A673 (cell line): ENCODE results near the gene C1orf167. TPM values are rescaled to one million over a fixed set of nuclear protein-coding genes. Genes with fewer than 3 reads are reported as not detected.

Source experiments
- BruUV-seq: library from RNA; stranded (reverse); fragments of 400-500 nt; replicated peaks from 2 replicates; lab custom pipeline; 2021; lab: Mats Ljungman, UMichigan
- CTCF ChIA-PET: fragments of 300-600 bp; sonication (Branson Sonifier 250); formaldehyde crosslinking; loops from one replicate; lab custom pipeline; 2022; ENCODE audit warnings: antibody characterized with exemption; lab: Charles Lee
- POLR2A ChIA-PET: fragments of 300-600 bp; sonication (Branson Sonifier 250); formaldehyde crosslinking; loops from one replicate; lab custom pipeline; 2022; ENCODE audit warnings: antibody characterized with exemption; ENCODE audit not compliant: low non-redundant PET; lab: Charles Lee
- DNase-seq: peaks from one replicate; pipeline ENCODE4 v3.0.0-alpha.2; 2015; ENCODE audit warnings: low spot score
- H3K27ac ChIP-seq: fragments of 200-600 bp; sonication (generic); 2 replicates; pipeline ENCODE4 v1.5.1; 2016; ENCODE audit warnings: mixed run types, low read depth, mild to moderate bottlenecking, mixed read lengths, antibody characterized with exemption, low read length; ENCODE audit not compliant: poor library complexity, severe bottlenecking
- H3K27me3 ChIP-seq: fragments of 200-600 bp; sonication (generic); replicated peaks from 2 replicates; pipeline ENCODE4 v1.6.1; 2017; ENCODE audit warnings: mixed run types, low read depth, mild to moderate bottlenecking, mixed read lengths, antibody characterized with exemption, low read length; ENCODE audit not compliant: insufficient read depth, poor library complexity
- H3K36me3 ChIP-seq: fragments of 200-600 bp; sonication (generic); 2 replicates; pipeline ENCODE4 v1.6.1; 2016; ENCODE audit warnings: mixed run types, mild to moderate bottlenecking, mixed read lengths, antibody characterized with exemption, low read length; ENCODE audit not compliant: insufficient read depth, poor library complexity, severe bottlenecking
- H3K4me1 ChIP-seq: fragments of 200-600 bp; sonication (generic); 2 replicates; pipeline ENCODE4 v1.6.1; 2017; ENCODE audit warnings: mixed run types, mild to moderate bottlenecking, mixed read lengths, antibody characterized with exemption, low read length; ENCODE audit not compliant: insufficient read depth, poor library complexity, severe bottlenecking
- H3K4me3 ChIP-seq: fragments of 200-600 bp; sonication (generic); 2 replicates; pipeline ENCODE4 v1.5.1; 2016; ENCODE audit warnings: low read depth, mixed run types, mild to moderate bottlenecking, mixed read lengths, low read length; ENCODE audit not compliant: poor library complexity, severe bottlenecking
- H3K9me3 ChIP-seq: fragments of 200-600 bp; sonication (generic); 2 replicates; pipeline ENCODE4 v1.6.1; 2016; ENCODE audit warnings: mixed run types, low read depth, mild to moderate bottlenecking, mixed read lengths, antibody characterized with exemption, low read length; ENCODE audit not compliant: poor library complexity, severe bottlenecking
- EZH2 ChIP-seq: fragments of 200-600 bp; sonication (generic); IDR thresholded peaks from 2 replicates; pipeline ENCODE4 v1.6.1; 2017; ENCODE audit warnings: borderline replicate concordance, low read depth, mild to moderate bottlenecking, mixed read lengths, antibody characterized with exemption, low read length; ENCODE audit not compliant: poor library complexity, severe bottlenecking
- intact Hi-C: fragments of 100-400 bp; cut with micrococcal nuclease; formaldehyde crosslinking; loops from one replicate; pipeline ENCODE4 v1.10.0; 2022; ENCODE audit not compliant: unreplicated experiment
- total RNA-seq: library from RNA; stranded (reverse); gene quantifications from 2 replicates; pipeline ENCODE4 v1.2.3, GENCODE V29; 2021
- TF ChIP-seq, protein P1 (sequence below): fragments of 300-800, 200-600 bp; sonication (generic); conservative IDR thresholded peaks from 2 replicates; pipeline ENCODE4 v1.5.1; 2017; ENCODE audit warnings: low read depth, mild to moderate bottlenecking, antibody characterized with exemption, low read length, moderate library complexity, mixed read lengths

Gene C1orf167
- total RNA-seq, 1 experiment from 2014 or later: not detected

DNA sequence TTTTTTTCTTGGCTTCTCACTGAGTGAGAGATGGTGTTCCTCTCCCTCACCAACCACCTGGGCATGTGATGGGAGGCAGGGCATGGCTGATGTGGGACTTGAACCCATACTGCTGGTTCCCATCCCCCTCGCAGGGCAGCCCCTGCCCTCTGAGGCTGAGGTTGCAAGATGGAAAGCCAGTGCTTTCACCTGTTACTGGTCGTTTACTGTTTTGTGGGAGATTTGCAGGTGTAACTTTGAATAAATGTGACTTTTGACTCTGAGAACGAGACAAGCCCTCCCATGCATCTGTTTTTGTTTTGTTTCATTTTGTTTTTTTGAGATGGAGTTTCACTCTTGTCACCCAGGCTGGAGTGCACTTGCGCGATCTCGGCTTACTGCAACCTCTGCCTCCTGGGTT, 21.6 kb downstream of the C1orf167 start:
- TF ChIP-seq EZH2: no peak
- TF ChIP-seq, protein P1, sequence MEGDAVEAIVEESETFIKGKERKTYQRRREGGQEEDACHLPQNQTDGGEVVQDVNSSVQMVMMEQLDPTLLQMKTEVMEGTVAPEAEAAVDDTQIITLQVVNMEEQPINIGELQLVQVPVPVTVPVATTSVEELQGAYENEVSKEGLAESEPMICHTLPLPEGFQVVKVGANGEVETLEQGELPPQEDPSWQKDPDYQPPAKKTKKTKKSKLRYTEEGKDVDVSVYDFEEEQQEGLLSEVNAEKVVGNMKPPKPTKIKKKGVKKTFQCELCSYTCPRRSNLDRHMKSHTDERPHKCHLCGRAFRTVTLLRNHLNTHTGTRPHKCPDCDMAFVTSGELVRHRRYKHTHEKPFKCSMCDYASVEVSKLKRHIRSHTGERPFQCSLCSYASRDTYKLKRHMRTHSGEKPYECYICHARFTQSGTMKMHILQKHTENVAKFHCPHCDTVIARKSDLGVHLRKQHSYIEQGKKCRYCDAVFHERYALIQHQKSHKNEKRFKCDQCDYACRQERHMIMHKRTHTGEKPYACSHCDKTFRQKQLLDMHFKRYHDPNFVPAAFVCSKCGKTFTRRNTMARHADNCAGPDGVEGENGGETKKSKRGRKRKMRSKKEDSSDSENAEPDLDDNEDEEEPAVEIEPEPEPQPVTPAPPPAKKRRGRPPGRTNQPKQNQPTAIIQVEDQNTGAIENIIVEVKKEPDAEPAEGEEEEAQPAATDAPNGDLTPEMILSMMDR: no peak
- H3K36me3 ChIP-seq: no peaks in the 10 kb centered on the region
- H3K27me3 ChIP-seq: no peaks in the 10 kb centered on the region
- ChIA-PET CTCF (no interaction called here), POLR2A (no interaction called here)
- intact Hi-C loops: no loop called here
- H3K27ac ChIP-seq: no peak overlapping the region
- H3K9me3 ChIP-seq: no peaks in the 10 kb centered on the region
- no peak overlapping the region for H3K4me3 ChIP-seq
- no peaks in the 10 kb centered on the region for H3K4me1 ChIP-seq
- no TSS peak for BruUV-seq
- DNase-seq: no peak

DNA sequence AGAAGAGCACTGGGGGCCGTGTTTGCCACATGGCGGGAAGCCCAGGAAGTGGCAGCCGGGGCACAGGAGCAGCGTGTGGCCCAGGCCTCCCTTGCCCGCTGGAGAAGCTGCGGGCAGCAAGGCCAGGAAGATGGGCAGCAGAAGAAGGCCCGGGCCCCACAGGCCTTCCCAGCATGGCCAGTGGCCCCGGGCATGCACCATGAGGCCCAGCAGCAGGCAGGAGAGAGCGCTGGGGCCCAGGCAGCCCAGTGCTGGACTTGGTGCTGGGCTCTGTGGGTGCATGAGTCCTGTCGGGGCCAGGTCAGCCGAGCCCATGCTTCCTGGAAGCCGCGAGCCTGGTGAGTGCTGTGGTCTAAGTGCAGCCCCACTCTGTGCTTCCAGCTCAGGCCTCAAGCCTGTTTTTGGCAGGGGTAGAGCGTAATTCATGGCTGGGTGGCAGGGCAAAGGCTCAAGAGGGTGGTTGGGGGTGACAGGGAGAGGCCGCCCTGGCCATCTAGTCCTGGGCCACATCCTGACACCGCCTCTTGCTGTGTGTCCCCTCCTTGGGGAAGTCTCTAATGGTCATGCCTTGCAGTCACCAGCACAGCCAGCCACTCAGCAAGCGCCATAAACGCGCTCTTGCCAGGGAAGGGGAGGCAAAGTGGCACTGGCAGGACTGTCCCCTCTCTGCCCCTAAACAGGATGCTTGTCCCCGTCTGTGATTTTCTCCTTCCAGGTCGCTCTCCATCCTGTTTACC, 22.4 kb downstream of the C1orf167 start:
- Histone ChIP-seq H3K27me3 (no peaks in the 10 kb centered on the region), H3K27ac (no peak overlapping the region), H3K4me3 (no peak overlapping the region), H3K36me3 (no peaks in the 10 kb centered on the region), H3K9me3 (no peaks in the 10 kb centered on the region), H3K4me1 (no peaks in the 10 kb centered on the region)
- intact Hi-C loops: no loop called here
- TF ChIP-seq, protein P1: no peak
- POLR2A ChIA-PET: no interaction called here
- no peak for DNase-seq
- BruUV-seq: no TSS peak
- CTCF ChIA-PET: no interaction called here

DNA sequence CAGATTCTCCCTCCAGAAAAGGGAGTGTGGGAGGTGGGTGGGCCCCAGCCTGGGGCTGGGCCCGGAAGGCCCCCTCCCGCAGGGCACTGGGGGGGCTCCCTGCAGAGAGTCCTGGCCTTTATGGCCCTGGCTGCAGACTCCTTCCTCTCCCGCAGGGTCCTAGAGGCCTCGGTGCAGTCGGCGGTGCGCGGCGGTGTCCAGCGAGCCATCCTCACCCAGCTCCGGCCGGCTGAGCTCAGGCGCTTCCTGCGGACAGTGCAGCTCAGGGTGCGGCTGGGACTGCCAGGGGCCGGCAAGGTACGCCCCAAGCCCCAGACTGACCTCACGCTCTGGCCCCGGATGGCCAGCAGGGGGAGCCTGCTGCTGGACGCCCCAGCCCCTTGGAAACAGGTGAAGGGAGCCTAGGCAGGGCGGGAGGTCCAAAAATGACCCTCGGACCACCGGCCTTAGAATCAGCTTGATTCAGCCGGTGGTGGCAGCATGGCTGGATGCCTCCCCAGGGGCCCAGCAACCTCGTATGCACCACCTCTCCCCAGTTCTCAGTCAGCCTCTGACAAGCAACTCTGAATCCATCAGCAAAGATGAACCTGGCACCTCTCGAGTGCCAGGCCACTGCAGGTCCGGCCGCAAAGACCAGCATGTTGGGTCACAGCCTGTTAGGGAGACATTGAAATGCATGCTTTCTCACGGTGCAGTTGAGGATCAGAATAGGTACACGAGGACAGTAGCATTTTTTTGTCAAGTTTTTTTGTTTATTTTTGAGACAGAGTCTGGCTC, 23.2 kb downstream of the C1orf167 start:
- TF ChIP-seq, protein P1: peak; percentile 87
- TF ChIP-seq EZH2: no peak
- Histone ChIP-seq H3K36me3 (no peaks in the 10 kb centered on the region), H3K9me3 (no peaks in the 10 kb centered on the region), H3K27ac (no peak overlapping the region), H3K4me3 (no peak overlapping the region), H3K27me3 (no peaks in the 10 kb centered on the region), H3K4me1 (no peaks in the 10 kb centered on the region)
- BruUV-seq: no TSS peak
- ChIA-PET CTCF (no interaction called here), POLR2A (no interaction called here)
- peak; percentile 19 for DNase-seq
- intact Hi-C loops: no loop called here
